Thoracic aorta (tissue), 2 donors: Measurements from ENCODE around the gene PNMT. TPM values are rescaled to one million over a fixed set of nuclear protein-coding genes. Genes with fewer than 3 reads are reported as not detected.

Source experiments
- ATAC-seq: fragments of 150-250 bp; one replicate; pipeline ENCODE4 v1.8.0; 2017; ENCODE audit warnings: low read depth; ENCODE audit not compliant: insufficient number of reproducible peaks, low FRiP score
- DNase-seq: peaks from one replicate; pipeline ENCODE4 v3.0.0-alpha.2; 2020; ENCODE audit warnings: low spot score
- H3K27ac ChIP-seq, 2 donors: fragments of 200-600 bp; sonication (generic); 1 replicate in 1 of 2; 2 replicates in 1 of 2; pipeline ENCODE4 v1.5.1; 2016; ENCODE audit warnings: mild to moderate bottlenecking in 2 of 2, moderate library complexity in 2 of 2
- H3K27me3 ChIP-seq: fragments of 200-600 bp; sonication (generic); replicated peaks from 2 replicates; pipeline ENCODE4 v1.6.0; 2016; ENCODE audit warnings: mild to moderate bottlenecking; ENCODE audit not compliant: insufficient read depth
- H3K36me3 ChIP-seq: fragments of 200-600 bp; sonication (generic); one replicate; pipeline ENCODE4 v1.5.1; 2016
- H3K4me1 ChIP-seq, 2 donors: fragments of 200-600 bp; sonication (generic); 1 replicate in 1 of 2; 2 replicates in 1 of 2; pipeline versions ENCODE4 v1.5.1 to v1.6.0; 2016; ENCODE audit warnings: low read depth in 2 of 2, mild to moderate bottlenecking in 1 of 2; ENCODE audit not compliant: control insufficient read depth in 1 of 2
- H3K4me3 ChIP-seq: fragments of 200-600 bp; sonication (generic); 2 replicates; pipeline ENCODE4 v1.5.1; 2016; ENCODE audit warnings: mild to moderate bottlenecking
- H3K9me3 ChIP-seq: fragments of 200-600 bp; sonication (generic); 2 replicates; pipeline ENCODE4 v1.5.1; 2016
- total RNA-seq, 2 donors: library from RNA; depleted of rRNA; stranded (reverse); fragments of >200 nt; gene quantifications; one replicate each; pipeline versions ENCODE4 v1.1.0 to v1.2.3, GENCODE V29; 2016
- TF ChIP-seq, protein P1 (sequence below): fragments of 200-600 bp; sonication (generic); IDR thresholded peaks from one replicate; pipeline ENCODE4 v1.5.1; 2019; ENCODE audit warnings: antibody characterized with exemption

The PNMT gene
- total RNA-seq, 2 donors from 2014 or later, result 3.1 to 22.9 TPM

DNA sequence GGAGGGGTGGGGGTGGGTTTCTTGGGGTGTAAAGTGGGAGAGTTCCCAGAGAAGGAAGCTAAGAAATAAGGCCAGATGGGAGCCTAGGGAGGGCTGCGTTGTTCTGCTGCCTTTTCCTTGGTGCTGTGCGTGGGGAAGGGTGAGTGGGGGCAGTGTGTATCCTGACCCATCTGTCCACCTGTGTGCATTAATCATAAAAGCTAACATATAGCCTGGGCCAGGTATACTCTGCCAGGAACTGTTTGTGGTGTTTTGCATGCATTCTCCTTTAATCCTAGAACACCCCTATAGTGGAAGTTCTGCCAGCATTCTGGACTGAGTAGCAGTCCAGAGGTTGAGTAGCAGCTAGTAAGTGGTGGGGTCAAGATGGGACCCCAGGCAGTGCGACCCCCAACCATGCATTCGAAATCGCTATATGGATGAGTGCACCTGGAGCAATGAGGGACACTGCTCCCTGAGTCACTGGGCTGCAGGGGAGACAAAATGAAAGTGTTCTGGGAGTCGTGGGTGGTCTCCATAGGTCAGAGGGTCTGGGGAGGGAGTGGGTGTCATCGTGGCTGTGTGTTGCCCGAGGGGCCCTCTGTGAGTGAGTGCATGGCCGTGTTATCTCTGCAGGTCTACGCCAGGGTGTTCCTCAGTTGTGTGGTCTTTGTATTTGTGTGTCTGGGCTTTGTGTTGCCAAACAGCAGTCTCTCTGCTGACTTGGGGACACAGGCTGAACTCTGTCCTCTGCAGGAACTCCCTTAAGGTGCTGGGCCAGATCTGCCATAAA lies 32.9 kb downstream of the PNMT start:
- H3K4me1 ChIP-seq, result peaks cover 11 to 64% of the 10 kb centered on the region in 2 donors

DNA sequence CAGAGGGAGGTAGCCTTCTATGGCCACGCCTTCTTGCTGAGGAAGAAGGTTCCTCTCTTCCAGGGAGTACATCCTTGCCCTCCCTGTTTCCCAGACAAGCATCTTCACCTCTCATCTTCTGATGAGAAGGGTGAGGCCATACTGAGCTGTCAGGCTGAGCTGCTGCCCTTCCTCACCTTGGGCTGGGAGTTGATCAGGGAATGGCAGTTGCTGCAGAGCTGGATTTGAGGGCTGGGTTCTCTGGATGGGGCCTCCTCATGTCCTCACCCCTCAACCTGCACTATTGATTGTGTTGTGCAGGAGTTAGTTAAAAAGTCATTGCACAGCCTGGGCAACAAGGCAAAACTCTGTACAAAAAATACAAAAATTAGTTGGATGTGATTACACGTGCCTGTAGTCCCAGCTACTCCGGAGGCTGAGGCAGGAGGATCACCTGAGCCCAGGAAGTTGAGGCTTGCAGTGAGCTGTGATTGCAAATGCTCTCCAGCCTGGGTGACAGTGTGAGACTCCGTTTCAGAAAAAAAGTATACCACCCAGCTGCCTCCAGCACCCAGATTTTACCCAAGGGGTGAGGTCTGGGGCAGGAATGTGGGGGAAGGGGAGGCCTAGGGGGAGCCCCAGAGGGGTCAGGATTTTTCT lies 33.6 kb downstream of the PNMT start:
- Histone ChIP-seq H3K36me3 (peaks cover 1% of the 10 kb centered on the region), H3K9me3 (no peaks in the 10 kb centered on the region), H3K4me1 (peaks cover 16 to 71% of the 10 kb centered on the region in 2 donors), H3K27ac (peak overlapping the region; percentile 19 to 85), H3K4me3 (peak overlapping the region; percentile 87), H3K27me3 (no peaks in the 10 kb centered on the region)
- ATAC-seq (no peak), DNase-seq (no peak)
- TF ChIP-seq, protein P1, sequence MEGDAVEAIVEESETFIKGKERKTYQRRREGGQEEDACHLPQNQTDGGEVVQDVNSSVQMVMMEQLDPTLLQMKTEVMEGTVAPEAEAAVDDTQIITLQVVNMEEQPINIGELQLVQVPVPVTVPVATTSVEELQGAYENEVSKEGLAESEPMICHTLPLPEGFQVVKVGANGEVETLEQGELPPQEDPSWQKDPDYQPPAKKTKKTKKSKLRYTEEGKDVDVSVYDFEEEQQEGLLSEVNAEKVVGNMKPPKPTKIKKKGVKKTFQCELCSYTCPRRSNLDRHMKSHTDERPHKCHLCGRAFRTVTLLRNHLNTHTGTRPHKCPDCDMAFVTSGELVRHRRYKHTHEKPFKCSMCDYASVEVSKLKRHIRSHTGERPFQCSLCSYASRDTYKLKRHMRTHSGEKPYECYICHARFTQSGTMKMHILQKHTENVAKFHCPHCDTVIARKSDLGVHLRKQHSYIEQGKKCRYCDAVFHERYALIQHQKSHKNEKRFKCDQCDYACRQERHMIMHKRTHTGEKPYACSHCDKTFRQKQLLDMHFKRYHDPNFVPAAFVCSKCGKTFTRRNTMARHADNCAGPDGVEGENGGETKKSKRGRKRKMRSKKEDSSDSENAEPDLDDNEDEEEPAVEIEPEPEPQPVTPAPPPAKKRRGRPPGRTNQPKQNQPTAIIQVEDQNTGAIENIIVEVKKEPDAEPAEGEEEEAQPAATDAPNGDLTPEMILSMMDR, result no peak

More for the DNA sequence above, 32.9 kb downstream of the PNMT start:
- DNase-seq (no peak), ATAC-seq (no peak)
- H3K27me3 ChIP-seq, result no peaks in the 10 kb centered on the region
- TF ChIP-seq, protein P1, result no peak
- H3K9me3 ChIP-seq, result no peaks in the 10 kb centered on the region
- peak overlapping the region; percentile 87 for H3K4me3 ChIP-seq
- H3K27ac ChIP-seq, result peak overlapping the region; percentile 88 to 92
- no peaks in the 10 kb centered on the region for H3K36me3 ChIP-seq

DNA sequence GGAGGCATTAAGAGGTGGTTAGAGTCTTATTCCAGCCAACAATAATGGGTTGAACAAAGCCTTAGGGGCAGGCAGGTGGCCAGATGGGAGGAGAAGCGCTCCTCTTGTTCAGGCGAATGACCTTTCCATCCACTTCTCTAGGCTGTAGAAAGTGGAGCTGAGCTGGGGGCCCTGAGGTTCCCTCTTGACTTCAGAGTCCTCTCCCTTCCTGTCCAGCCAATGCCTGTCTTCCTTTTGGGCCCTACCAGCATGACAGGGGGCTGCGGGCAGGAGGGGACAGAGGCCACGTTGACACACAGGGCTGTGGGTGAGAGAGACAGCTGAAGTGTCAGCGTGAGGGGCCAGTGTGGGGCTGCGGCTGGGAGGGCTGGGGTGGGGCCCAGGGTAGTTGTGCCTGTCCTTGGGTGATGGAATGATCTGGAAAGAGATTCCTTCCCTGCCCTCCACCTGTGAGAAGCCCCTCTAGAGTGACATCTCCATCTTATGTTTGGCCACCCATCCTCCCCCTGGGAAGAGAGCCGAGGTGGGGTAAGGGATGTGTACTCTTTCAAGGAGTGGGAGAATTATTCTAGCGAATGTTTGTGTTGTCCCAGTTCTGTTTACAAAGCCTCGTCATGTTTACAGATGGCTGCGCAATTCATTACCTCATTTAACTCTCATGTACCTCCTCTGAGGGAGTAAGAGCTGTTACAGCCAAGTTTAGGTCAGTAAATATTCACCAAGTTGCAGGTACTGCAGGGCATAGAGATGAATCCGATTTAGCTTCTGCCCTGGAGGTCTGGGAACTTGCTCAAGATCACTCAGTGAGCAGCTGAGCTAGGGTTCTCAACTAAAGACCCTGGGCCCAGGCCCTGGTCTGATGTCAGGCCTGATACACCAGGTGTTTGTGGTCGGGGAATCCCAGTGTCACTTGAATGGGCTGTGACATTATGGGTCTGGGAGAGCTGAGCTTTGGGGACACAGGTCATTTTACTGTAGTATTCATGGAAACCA lies 34.9 kb downstream of the PNMT start:
- DNase-seq (no peak), ATAC-seq (no peak)
- H3K4me1 ChIP-seq, result peaks cover 16 to 75% of the 10 kb centered on the region in 2 donors
- H3K4me3 ChIP-seq, result no peak overlapping the region
- H3K27ac ChIP-seq, result peak overlapping the region; percentile 83 to 85
- H3K27me3 ChIP-seq, result no peaks in the 10 kb centered on the region
- TF ChIP-seq, protein P1, result no peak
- peaks cover 14% of the 10 kb centered on the region for H3K36me3 ChIP-seq
- H3K9me3 ChIP-seq, result no peaks in the 10 kb centered on the region

DNA sequence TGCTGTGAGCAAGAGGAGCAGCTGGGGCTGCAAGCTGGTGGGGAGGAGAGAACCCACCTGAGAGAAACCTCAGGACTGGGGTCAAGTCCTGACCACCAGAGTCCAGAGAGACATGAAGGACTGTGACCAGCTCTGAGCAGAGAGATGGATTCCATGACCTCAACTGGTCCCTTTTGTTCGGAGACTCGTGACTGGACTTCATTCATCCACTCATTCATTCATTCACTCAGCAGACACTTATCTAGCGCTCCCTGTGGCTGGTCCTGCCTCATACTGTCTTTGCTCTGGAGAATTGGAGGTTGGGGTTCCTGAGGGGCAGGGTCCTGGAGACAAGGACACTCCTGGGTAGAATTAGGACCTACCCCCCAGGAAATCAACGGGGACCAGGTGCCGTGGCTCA lies 35.7 kb downstream of the PNMT start:
- Histone ChIP-seq H3K9me3 (no peaks in the 10 kb centered on the region), H3K4me3 (no peak overlapping the region), H3K36me3 (peaks cover 21% of the 10 kb centered on the region), H3K4me1 (peaks cover 16 to 70% of the 10 kb centered on the region in 2 donors), H3K27me3 (no peaks in the 10 kb centered on the region), H3K27ac (peak overlapping the region; percentile 83 to 85)
- TF ChIP-seq, protein P1, result no peak
- no peak for DNase-seq
- no peak for ATAC-seq
